ENCODE results near the gene DHRS7B.

DNA sequence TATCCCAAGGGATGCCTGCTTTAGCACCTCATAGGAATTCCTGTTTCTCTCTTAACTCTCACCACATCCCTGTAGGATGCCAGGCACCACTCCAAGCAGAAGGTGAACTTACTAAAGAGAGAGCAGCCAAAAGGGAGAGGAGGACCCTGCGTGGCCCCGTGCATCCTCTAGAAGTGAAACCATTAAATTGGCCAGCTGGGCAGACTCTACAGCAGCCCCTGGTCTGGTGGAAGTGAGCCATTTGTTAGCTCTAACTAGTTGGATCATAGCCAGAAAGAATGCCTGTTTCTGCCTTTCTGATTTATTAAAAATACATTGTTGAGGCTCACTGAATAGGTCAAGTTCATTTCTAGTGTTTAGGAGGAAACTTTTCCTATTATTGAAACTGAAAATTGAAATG is 64.9 kb downstream of the DHRS7B start:
- TF ChIP-seq, protein P1, sequence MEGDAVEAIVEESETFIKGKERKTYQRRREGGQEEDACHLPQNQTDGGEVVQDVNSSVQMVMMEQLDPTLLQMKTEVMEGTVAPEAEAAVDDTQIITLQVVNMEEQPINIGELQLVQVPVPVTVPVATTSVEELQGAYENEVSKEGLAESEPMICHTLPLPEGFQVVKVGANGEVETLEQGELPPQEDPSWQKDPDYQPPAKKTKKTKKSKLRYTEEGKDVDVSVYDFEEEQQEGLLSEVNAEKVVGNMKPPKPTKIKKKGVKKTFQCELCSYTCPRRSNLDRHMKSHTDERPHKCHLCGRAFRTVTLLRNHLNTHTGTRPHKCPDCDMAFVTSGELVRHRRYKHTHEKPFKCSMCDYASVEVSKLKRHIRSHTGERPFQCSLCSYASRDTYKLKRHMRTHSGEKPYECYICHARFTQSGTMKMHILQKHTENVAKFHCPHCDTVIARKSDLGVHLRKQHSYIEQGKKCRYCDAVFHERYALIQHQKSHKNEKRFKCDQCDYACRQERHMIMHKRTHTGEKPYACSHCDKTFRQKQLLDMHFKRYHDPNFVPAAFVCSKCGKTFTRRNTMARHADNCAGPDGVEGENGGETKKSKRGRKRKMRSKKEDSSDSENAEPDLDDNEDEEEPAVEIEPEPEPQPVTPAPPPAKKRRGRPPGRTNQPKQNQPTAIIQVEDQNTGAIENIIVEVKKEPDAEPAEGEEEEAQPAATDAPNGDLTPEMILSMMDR (optimal IDR thresholded peaks at IDR 0.05 in 1 of 3, IDR thresholded peaks at IDR 0.05 in 1 of 3, conservative IDR thresholded peaks at IDR 0.05 in 1 of 3; ENCODE audit: extremely low read depth in 1 of 3, insufficient read depth in 2 of 3, low read length in 3 of 3), result no peak
- TF ChIP-seq EZH2 (IDR thresholded peaks at IDR 0.05; ENCODE audit: low read length), result no peak
